ENCODE measurements around the gene FARS2.

DNA sequence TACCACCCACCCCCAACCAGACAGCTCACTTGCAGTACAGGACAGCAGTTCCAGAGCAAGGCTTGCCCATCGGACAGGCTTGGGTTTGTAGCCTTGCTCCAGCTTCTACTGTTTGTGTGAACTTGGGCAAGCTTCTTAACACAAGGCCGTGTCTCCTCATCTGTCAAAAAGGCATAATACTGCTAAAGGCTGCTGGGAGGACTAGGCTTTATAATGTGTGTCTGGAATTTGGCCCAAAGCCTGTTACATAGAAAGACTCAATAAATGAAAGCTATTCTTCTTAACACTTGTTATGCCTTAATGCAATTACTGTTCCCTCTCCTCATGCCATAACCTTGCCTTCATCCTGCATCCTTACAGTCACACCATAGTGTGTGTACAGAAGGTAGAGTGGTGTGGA, 44.0 kb upstream of the FARS2 start:
- TF ChIP-seq, protein P1, sequence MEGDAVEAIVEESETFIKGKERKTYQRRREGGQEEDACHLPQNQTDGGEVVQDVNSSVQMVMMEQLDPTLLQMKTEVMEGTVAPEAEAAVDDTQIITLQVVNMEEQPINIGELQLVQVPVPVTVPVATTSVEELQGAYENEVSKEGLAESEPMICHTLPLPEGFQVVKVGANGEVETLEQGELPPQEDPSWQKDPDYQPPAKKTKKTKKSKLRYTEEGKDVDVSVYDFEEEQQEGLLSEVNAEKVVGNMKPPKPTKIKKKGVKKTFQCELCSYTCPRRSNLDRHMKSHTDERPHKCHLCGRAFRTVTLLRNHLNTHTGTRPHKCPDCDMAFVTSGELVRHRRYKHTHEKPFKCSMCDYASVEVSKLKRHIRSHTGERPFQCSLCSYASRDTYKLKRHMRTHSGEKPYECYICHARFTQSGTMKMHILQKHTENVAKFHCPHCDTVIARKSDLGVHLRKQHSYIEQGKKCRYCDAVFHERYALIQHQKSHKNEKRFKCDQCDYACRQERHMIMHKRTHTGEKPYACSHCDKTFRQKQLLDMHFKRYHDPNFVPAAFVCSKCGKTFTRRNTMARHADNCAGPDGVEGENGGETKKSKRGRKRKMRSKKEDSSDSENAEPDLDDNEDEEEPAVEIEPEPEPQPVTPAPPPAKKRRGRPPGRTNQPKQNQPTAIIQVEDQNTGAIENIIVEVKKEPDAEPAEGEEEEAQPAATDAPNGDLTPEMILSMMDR (IDR thresholded peaks at IDR 0.05) = no peak
- no peak for TF ChIP-seq POLR2A (IDR thresholded peaks at IDR 0.05)
- TF ChIP-seq POLR2AphosphoS5 (IDR thresholded peaks at IDR 0.05) = no peak
